IPS-20b (cell line): ENCODE data around the gene RAB23.
"Not testable (repeated sequence)": the region's sequence is repeated elsewhere in the genome, so short reads cannot be mapped to it uniquely, and the experiment has no call there.

Source experiments
- H3K27ac ChIP-seq: one replicate; pipeline ENCODE4 v1.5.1; 2013; ENCODE audit warnings: low read length
- H3K27me3 ChIP-seq: 2 replicates; pipeline ENCODE4 v1.6.1; 2013; ENCODE audit warnings: mild to moderate bottlenecking, low read length, inconsistent platforms; ENCODE audit not compliant: insufficient read depth
- H3K36me3 ChIP-seq: 2 replicates; pipeline ENCODE4 v1.6.1; 2013; ENCODE audit warnings: low read depth, mild to moderate bottlenecking, inconsistent platforms, low read length, moderate library complexity; ENCODE audit not compliant: insufficient read depth
- H3K4me1 ChIP-seq: 2 replicates; pipeline ENCODE4 v1.6.1; 2013; ENCODE audit warnings: mild to moderate bottlenecking, control low read depth, inconsistent platforms, low read length, moderate library complexity; ENCODE audit not compliant: insufficient read depth
- H3K4me3 ChIP-seq: 2 replicates; pipeline ENCODE4 v1.5.1; 2013; ENCODE audit warnings: mild to moderate bottlenecking, low read length, inconsistent platforms
- H3K9ac ChIP-seq: 2 replicates; pipeline ENCODE4 v1.6.1; 2013; ENCODE audit warnings: low read depth, mild to moderate bottlenecking, inconsistent platforms, low read length, moderate library complexity
- H3K9me3 ChIP-seq: 2 replicates; pipeline ENCODE4 v1.6.1; 2013; ENCODE audit warnings: mild to moderate bottlenecking, low read depth, low read length, inconsistent platforms; ENCODE audit not compliant: insufficient read depth

Gene RAB23

DNA sequence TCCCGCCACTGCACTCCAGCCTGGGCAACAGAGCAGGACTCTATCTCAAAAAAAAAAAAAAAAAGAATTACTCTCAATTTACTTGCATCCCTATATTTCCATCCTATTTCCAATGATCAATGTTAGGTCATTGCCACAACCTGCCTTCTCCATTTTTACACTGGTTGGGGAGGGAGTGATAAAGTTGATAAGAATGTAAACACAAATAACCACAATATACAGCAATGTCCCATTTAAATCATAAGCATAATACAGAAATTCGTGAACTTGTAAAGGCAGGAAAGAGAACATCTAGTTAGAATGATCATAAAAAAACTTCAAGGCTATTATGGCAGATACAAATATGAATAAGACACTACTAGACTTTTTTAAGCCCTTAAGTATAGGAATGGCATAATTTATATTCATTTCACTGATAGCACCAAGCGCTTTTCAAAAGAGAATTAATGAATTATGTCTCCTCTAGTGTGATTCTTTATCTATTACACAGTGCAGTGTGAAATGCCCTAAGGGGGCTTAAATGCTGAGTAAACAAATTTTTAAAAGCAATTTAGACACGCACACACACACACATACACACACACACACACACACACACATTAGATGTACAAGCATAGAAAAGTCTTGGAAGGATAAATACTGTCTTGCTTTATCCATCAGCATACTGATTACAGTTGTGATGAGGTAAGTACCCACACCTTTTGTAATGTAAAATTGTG, 33.5 kb upstream of the RAB23 start:
- Histone ChIP-seq H3K9me3 (no peaks in the 10 kb centered on the region), H3K36me3 (no peaks in the 10 kb centered on the region), H3K4me1 (no peaks in the 10 kb centered on the region), H3K27me3 (no peaks in the 10 kb centered on the region), H3K9ac (no peak overlapping the region), H3K27ac (no peak overlapping the region), H3K4me3 (no peak overlapping the region)

DNA sequence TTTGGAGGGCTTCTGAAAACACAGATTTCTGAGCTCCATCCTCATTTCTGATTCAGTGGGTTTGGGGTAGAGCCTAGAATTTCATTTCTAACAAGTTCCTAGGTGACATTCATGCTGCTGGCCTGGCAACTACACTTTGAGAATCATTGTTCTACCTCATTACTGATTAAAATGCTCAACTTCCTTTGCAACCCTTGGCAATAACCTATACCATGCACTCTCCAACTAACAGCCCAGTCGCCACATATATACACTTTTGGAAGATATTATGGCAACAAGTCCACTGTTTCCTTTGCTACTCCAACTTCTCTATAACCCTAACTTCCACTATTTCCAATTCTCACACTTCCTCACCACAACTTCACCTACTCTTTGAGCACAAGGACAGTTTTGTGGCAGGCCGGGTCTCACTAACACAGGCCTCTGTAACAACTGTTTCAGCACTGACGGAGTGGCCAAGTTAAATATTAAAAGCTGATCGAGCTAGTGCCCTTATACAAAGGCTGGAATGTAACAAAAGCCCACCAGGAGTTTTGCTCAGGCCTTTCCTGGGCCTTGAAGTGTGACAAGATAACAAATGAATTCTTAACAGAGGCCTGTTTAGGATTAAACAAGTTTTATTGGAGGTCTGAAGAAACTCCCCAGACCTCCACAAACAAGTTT, 32.1 kb upstream of the RAB23 start:
- Histone ChIP-seq H3K4me1 (no peaks in the 10 kb centered on the region), H3K4me3 (no peak overlapping the region), H3K27ac (no peak overlapping the region), H3K9ac (no peak overlapping the region), H3K9me3 (no peaks in the 10 kb centered on the region), H3K27me3 (no peaks in the 10 kb centered on the region), H3K36me3 (no peaks in the 10 kb centered on the region)

DNA sequence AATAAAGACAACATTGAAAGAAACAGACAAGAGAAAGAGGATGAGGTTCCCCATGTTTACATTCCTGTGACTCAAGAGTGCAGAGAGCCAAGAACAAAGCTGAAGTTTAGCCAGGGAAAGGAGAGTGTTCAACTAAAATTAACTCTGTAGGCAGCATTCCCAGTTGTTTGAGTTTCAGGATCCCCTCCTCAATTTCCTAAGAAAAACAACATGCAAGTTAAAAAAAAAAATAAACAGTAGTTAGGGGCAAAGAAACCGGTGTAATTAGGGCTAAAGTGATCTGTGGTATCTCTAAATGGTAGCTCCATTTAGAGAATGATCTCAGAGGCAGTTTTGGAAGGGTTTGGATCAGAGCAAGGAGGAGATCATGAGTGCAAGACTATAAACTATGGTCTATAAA, 30.9 kb upstream of the RAB23 start:
- no peak overlapping the region for H3K9ac ChIP-seq

DNA sequence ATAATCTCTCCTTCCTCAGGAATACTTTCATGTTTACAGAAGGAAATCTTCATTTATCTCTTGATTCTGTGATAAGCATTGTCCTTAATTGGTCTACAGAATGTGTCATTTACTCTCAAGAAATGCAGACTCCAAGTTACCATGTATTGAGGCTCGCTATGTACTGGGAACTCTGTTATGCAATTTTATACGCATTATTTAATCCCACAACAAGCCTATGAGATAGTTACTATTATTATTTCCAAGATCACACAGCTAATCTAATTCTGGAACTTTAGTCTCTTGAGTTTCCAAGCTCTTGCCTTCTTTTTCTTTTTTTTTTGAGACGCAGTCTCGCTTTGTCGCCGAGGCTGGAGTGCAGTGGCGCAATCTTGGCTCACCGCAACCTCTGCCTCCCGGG, 30.0 kb upstream of the RAB23 start:
- no peak overlapping the region for H3K4me3 ChIP-seq
- H3K4me1 ChIP-seq, result no peaks in the 10 kb centered on the region
- no peak overlapping the region for H3K9ac ChIP-seq
- no peak overlapping the region for H3K27ac ChIP-seq
- H3K36me3 ChIP-seq, result no peaks in the 10 kb centered on the region
- no peaks in the 10 kb centered on the region for H3K27me3 ChIP-seq
- H3K9me3 ChIP-seq, result no peaks in the 10 kb centered on the region

More for the DNA sequence above, 30.9 kb upstream of the RAB23 start:
- Histone ChIP-seq H3K36me3 (no peaks in the 10 kb centered on the region), H3K27ac (no peak overlapping the region), H3K4me3 (no peak overlapping the region), H3K27me3 (no peaks in the 10 kb centered on the region), H3K9me3 (no peaks in the 10 kb centered on the region), H3K4me1 (no peaks in the 10 kb centered on the region)

DNA sequence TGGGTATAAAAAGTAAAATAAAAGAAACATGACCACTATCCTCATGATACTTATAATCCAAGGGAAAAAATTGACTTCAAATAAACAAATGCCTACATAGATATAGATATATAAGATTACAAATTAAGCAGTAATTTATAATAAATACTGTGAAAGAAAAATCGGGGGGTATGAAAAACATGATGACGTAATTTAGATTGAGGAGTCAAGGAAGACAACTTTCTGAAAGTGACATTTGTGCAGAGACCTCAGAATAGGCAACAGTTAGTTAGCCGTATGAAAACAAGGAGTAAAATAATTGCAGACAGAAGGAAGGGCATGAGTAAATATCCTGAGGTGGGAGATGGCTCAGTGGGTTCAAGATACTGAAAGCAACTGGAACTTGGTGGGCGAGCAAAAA, 28.2 kb upstream of the RAB23 start:
- Histone ChIP-seq H3K4me3 (no peak overlapping the region), H3K36me3 (no peaks in the 10 kb centered on the region), H3K9ac (no peak overlapping the region), H3K27ac (no peak overlapping the region), H3K4me1 (no peaks in the 10 kb centered on the region), H3K27me3 (no peaks in the 10 kb centered on the region), H3K9me3 (no peaks in the 10 kb centered on the region)

DNA sequence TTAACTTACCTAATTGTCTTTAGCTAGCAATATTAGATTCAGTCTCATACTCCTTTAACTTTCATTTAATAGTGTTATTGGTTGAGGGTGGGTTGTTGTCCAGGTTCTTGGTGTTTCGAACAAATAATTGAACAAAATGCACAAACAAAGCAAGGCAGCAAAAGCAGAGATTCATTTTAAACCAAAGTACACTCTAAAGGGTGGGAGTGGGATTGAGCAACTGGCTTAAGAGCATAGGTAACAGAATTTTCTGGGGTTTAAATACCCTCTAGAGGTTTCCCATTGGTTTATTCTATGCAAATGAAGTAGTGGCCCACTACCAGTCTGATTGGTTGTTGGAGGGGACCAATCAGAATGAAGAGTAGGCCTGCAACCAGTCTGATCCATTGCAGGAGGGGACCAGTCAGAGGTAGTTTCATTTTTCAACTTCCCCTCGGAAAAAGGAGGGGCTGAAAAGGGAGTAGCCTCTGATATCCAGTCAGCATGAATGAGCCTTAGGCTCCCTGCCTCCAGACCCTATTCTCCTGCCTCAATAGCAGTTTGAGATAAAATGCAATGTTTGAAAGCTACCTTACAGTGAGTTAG, 26.3 kb upstream of the RAB23 start:
- H3K9ac ChIP-seq, result no peak overlapping the region
- H3K4me1 ChIP-seq, result no peaks in the 10 kb centered on the region
- H3K4me3 ChIP-seq, result no peak overlapping the region
- H3K36me3 ChIP-seq, result no peaks in the 10 kb centered on the region
- no peaks in the 10 kb centered on the region for H3K27me3 ChIP-seq
- no peak overlapping the region for H3K27ac ChIP-seq
- no peaks in the 10 kb centered on the region for H3K9me3 ChIP-seq

DNA sequence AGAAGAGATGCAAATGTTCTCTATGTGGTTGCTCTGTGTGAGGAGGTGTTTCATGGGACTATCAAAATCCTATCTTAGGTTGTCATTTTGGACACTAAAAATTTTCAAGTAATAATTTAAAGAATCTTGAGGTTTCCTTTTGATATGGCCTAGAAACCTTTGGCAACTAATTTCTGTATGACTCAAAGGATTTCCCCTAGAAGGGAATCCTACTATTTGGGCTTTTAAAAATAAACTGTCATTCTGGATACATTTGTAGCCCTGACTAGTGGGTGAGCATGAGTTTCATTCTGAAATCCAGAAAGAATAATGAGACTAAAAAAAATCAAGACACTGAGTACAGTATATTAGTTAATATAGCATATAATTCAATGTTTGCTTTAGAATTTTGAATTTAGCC, 25.5 kb upstream of the RAB23 start:
- H3K27ac ChIP-seq, result no peak overlapping the region
- no peak overlapping the region for H3K4me3 ChIP-seq
- H3K9ac ChIP-seq, result no peak overlapping the region
- no peaks in the 10 kb centered on the region for H3K27me3 ChIP-seq
- H3K36me3 ChIP-seq, result no peaks in the 10 kb centered on the region
- no peaks in the 10 kb centered on the region for H3K9me3 ChIP-seq
- no peaks in the 10 kb centered on the region for H3K4me1 ChIP-seq

DNA sequence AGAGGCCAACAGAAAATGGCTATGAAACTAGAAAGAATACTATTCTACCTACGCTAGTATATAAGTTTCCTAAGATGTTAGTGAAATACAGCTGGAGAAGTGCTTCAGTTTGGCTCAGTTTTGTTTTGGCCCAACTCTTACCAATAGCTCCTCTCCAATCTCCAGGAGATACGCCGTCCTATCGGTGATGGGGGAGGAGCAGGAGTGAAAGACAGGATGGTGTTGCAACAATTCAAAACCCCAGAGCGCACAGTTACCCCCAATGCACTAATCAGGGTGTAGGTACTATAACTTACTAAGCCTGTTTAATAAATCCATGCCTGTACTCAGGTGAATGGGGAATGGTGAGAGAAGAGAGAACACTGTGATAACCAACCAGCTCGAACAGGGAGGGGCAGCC, 24.2 kb upstream of the RAB23 start:
- Histone ChIP-seq H3K4me3 (no peak overlapping the region), H3K9me3 (no peaks in the 10 kb centered on the region), H3K27me3 (no peaks in the 10 kb centered on the region), H3K27ac (no peak overlapping the region), H3K9ac (no peak overlapping the region), H3K36me3 (no peaks in the 10 kb centered on the region), H3K4me1 (no peaks in the 10 kb centered on the region)

DNA sequence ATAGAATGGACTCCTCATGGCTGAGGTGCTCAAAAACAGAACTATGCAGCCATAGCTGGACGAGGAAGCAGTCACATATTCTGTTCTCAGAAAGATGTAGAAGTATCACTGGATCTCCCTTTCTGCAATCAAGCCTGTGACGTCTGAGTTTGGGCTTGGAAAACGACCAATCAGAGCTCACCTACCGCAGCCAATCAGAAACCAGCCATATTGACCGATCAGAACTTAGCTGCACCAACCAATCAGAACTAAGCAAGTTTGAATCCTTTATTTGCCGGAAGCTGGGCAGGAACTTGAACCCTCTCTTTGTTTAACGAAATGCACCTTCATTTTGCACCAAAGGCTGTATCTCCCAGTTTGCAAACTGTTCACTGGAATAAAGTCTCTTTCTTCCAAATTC, 21.8 kb upstream of the RAB23 start:
- no peak overlapping the region for H3K9ac ChIP-seq
- no peaks in the 10 kb centered on the region for H3K36me3 ChIP-seq
- no peaks in the 10 kb centered on the region for H3K9me3 ChIP-seq
- H3K4me1 ChIP-seq, result no peaks in the 10 kb centered on the region
- H3K27ac ChIP-seq, result no peak overlapping the region
- no peak overlapping the region for H3K4me3 ChIP-seq
- no peaks in the 10 kb centered on the region for H3K27me3 ChIP-seq

DNA sequence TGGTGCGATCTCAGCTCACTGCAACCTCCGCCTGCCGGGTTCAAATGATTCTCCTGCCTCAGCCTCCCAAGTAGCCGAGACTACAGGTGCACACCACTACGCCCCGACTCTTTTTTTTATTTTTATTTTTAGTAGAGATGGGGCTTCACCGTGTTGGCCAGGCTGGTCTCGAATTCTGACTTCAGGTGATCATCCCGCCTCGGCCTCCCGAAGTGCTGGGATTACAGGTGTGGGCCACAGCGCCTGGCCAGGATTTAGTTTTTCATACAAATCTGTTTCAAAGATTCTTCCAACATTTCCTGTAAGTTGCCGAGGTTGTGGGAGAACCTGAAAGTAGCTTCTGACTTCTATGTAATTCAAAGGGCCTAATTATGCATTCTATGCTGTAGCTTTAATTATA, 21.4 kb upstream of the RAB23 start:
- not testable (repeated sequence) for H3K9ac ChIP-seq, H3K27me3 ChIP-seq, H3K9me3 ChIP-seq, H3K4me3 ChIP-seq, H3K36me3 ChIP-seq, H3K27ac ChIP-seq, H3K4me1 ChIP-seq

DNA sequence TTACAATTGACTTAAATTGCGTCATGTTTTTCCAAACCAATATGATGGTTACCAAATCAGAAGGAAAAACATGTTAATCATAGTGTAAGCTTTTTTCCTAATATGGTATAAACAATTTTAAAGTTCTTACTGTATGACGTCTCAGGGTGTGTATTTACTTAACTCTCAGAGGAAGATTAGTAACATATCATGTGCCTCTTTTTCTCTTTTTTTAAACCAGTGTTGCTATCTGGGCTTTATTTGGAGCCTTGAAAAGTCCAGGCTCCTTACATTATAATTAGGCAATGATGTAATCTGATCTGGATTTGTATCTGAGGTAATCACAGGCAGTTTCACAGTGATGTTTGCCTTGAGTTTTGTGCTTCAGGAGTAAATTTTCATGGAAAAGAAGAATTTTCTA, 20.4 kb upstream of the RAB23 start:
- Histone ChIP-seq H3K36me3 (no peaks in the 10 kb centered on the region), H3K4me3 (no peak overlapping the region), H3K4me1 (no peaks in the 10 kb centered on the region), H3K27me3 (no peaks in the 10 kb centered on the region), H3K9ac (no peak overlapping the region), H3K27ac (no peak overlapping the region), H3K9me3 (no peaks in the 10 kb centered on the region)

DNA sequence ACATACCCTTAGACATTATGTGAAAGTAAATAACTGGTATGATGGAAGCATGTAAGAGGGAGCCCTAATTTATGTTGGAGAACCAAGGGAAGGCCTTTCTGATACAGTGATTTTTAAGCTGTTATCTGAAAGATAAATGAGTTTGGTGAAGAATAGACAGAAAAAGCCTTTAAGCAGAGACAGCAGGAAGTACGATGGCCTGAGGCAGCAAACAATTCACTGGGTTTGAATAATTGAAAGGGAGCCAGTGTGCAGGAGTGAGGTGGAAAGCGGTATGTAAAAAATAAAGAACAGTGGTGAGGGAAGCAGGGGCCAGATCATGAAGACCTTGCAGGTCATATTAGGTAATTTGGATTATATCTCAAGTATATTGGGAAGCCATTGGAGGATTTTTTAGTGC, 4.1 kb upstream of the RAB23 start:
- Histone ChIP-seq H3K27ac (no peak overlapping the region), H3K4me1 (no peaks in the 10 kb centered on the region), H3K9ac (no peak overlapping the region), H3K27me3 (peaks cover 6% of the 10 kb centered on the region; the same call in 1 of the 2 replicates), H3K4me3 (no peak overlapping the region), H3K36me3 (no peaks in the 10 kb centered on the region), H3K9me3 (no peaks in the 10 kb centered on the region)
